ENCODE results near the gene CFAP20DC.
"Not testable (repeated sequence)": the region's sequence is repeated elsewhere in the genome, so short reads cannot be mapped to it uniquely, and the experiment has no call there.

Gene CFAP20DC

GRCh38 chr3:58897646-58898045 is 152.2 kb downstream of the CFAP20DC start:
- no peak for TF ChIP-seq CTCF (IDR thresholded peaks at IDR 0.05; ENCODE audit: low read depth, low read length, missing control alignments)
- no peak for DNase-seq (ENCODE audit: extremely low read depth, low read depth)
- no peak overlapping the region for H3K4me3 ChIP-seq (replicated peaks; ENCODE audit: low read depth, low read length)

- H3K4me3 ChIP-seq (replicated peaks; ENCODE audit: low read depth, low read length); DNase-seq (ENCODE audit: extremely low read depth, low read depth): not testable (repeated sequence)
Measured at GRCh38 chr3:58895678-58896077, 154.1 kb downstream of the CFAP20DC start.

- not testable (repeated sequence) for DNase-seq (ENCODE audit: extremely low read depth, low read depth); H3K4me3 ChIP-seq (replicated peaks; ENCODE audit: low read depth, low read length)
Measured at GRCh38 chr3:58892526-58892925, 157.3 kb downstream of the CFAP20DC start.

- no peak overlapping the region for H3K4me3 ChIP-seq (replicated peaks; ENCODE audit: low read depth, low read length)
- no peak for TF ChIP-seq CTCF (IDR thresholded peaks at IDR 0.05; ENCODE audit: low read depth, low read length, missing control alignments)
- DNase-seq (ENCODE audit: extremely low read depth, low read depth): no peak
Measured at GRCh38 chr3:58888087-58888486, 161.7 kb downstream of the CFAP20DC start.

GRCh38 chr3:58884453-58884852 is 165.4 kb downstream of the CFAP20DC start:
- H3K4me3 ChIP-seq (replicated peaks; ENCODE audit: low read depth, low read length): no peak overlapping the region
- DNase-seq (ENCODE audit: extremely low read depth, low read depth): no peak
- TF ChIP-seq CTCF (IDR thresholded peaks at IDR 0.05; ENCODE audit: low read depth, low read length, missing control alignments): no peak

- TF ChIP-seq CTCF (IDR thresholded peaks at IDR 0.05; ENCODE audit: low read depth, low read length, missing control alignments): no peak
- no peak overlapping the region for H3K4me3 ChIP-seq (replicated peaks; ENCODE audit: low read depth, low read length)
- DNase-seq (ENCODE audit: extremely low read depth, low read depth): no peak
Measured at GRCh38 chr3:58880182-58880581, 169.6 kb downstream of the CFAP20DC start.

- peak; percentile 53 for DNase-seq (ENCODE audit: extremely low read depth, low read depth)
- no peak overlapping the region for H3K4me3 ChIP-seq (replicated peaks; ENCODE audit: low read depth, low read length)
- no peak for TF ChIP-seq CTCF (IDR thresholded peaks at IDR 0.05; ENCODE audit: low read depth, low read length, missing control alignments)
Measured at GRCh38 chr3:58874795-58875194, 175.0 kb downstream of the CFAP20DC start.

- no peak overlapping the region for H3K4me3 ChIP-seq (replicated peaks; ENCODE audit: low read depth, low read length)
- TF ChIP-seq CTCF (IDR thresholded peaks at IDR 0.05; ENCODE audit: low read depth, low read length, missing control alignments): no peak
- DNase-seq (ENCODE audit: extremely low read depth, low read depth): peak; percentile 60
Measured at GRCh38 chr3:58874248-58874741, 175.5 kb downstream of the CFAP20DC start.
